Dermis microvascular lymphatic vessel endothelial cell (primary cell): ENCODE data around the gene SARDH. TPM values are rescaled to one million over a fixed set of nuclear protein-coding genes. Genes with fewer than 3 reads are reported as not detected.

ENCODE experiments used
- DNase-seq, 2 donors: peaks; one replicate each; pipeline versions ENCODE4 v3.0.0 to v3.0.0-alpha.2; 2010; ENCODE audit warnings: low read depth in 2 of 2
- total RNA-seq: library from RNA; depleted of rRNA; stranded (reverse); fragments of >200 nt; gene quantifications from 2 replicates; pipeline ENCODE4 v1.2.1, GENCODE V29; 2014

The SARDH gene
- under 0.01 and 0.13 TPM in 2 replicates for total RNA-seq

GRCh38 chr9:133737774-133738639, at the start of gene SARDH:
TSS of gene SARDH (minus strand) at chr9:133738352. CDS start at chr9:133734173, 4,179 bp downstream.
- DNase-seq = peak in 1 of 2 donors; percentile 23

GRCh38 chr9:133787754-133788025, 49.5 kb upstream of the SARDH start:
- peak; percentile 4 to 40 for DNase-seq

- no peak for DNase-seq
Observed at GRCh38 chr9:133786907-133787753, 49.0 kb upstream of the SARDH start.

GRCh38 chr9:133786371-133786753, 48.2 kb upstream of the SARDH start:
- no peak for DNase-seq

GRCh38 chr9:133785753-133786370, 47.7 kb upstream of the SARDH start:
- DNase-seq = no peak

GRCh38 chr9:133784731-133785561, 46.8 kb upstream of the SARDH start:
- no peak for DNase-seq

- no peak for DNase-seq
Observed at GRCh38 chr9:133783331-133783731, 45.2 kb upstream of the SARDH start.

GRCh38 chr9:133782157-133783130, 44.3 kb upstream of the SARDH start:
- peak; percentile 55 to 75 for DNase-seq

- DNase-seq = no peak
Observed at GRCh38 chr9:133781828-133782135, 43.6 kb upstream of the SARDH start.

- DNase-seq = no peak
Observed at GRCh38 chr9:133780962-133781827, 43.0 kb upstream of the SARDH start.

GRCh38 chr9:133780404-133780945, 42.3 kb upstream of the SARDH start:
- DNase-seq = no peak

- no peak for DNase-seq
Observed at GRCh38 chr9:133779516-133780403, 41.6 kb upstream of the SARDH start.

GRCh38 chr9:133779081-133779480, 40.9 kb upstream of the SARDH start:
- no peak for DNase-seq

- DNase-seq = no peak
Observed at GRCh38 chr9:133778336-133779013, 40.3 kb upstream of the SARDH start.

- no peak for DNase-seq
Observed at GRCh38 chr9:133777871-133778270, 39.7 kb upstream of the SARDH start.

- DNase-seq = no peak
Observed at GRCh38 chr9:133777068-133777791, 39.1 kb upstream of the SARDH start.
